SJSA1 (cell line): ENCODE results near the gene PDE6C. TPM values are rescaled to one million over a fixed set of nuclear protein-coding genes. Genes with fewer than 3 reads are reported as not detected.
A peak's percentile ranks its signal among the peaks of the same experiment; 100 is the strongest.
"Not testable (repeated sequence)": the region's sequence is repeated elsewhere in the genome, so short reads cannot be mapped to it uniquely, and the experiment has no call there.

Experiments used
- DNase-seq, 2 experiments: peaks; one replicate each; pipeline ENCODE4 v3.0.0-alpha.2; 2015 to 2020; ENCODE audit warnings: low spot score in 2 of 2, low read depth in 1 of 2
- H3K27ac ChIP-seq: fragments of 250-450 bp; sonication (Bioruptor Pico); 2 replicates; pipeline ENCODE4 v1.5.1; 2020; ENCODE audit warnings: mild to moderate bottlenecking, moderate library complexity
- H3K27me3 ChIP-seq: fragments of 250-450 bp; sonication (Bioruptor Pico); replicated peaks from 2 replicates; pipeline ENCODE4 v1.5.1; 2020; ENCODE audit warnings: mild to moderate bottlenecking, moderate library complexity
- H3K36me3 ChIP-seq: fragments of 250-450 bp; sonication (Bioruptor Pico); 2 replicates; pipeline ENCODE4 v1.5.1; 2020; ENCODE audit warnings: mild to moderate bottlenecking
- H3K4me1 ChIP-seq: fragments of 250-450 bp; sonication (Bioruptor Pico); replicated peaks from 2 replicates; pipeline ENCODE4 v1.6.1; 2021; ENCODE audit warnings: mild to moderate bottlenecking
- H3K4me3 ChIP-seq: fragments of 250-450 bp; sonication (Bioruptor Pico); 2 replicates; pipeline ENCODE4 v1.5.1; 2020; ENCODE audit warnings: mild to moderate bottlenecking
- H3K9me3 ChIP-seq: fragments of 250-450 bp; sonication (Bioruptor Pico); replicated peaks from 2 replicates; pipeline ENCODE4 v1.5.1; 2020; ENCODE audit warnings: mild to moderate bottlenecking
- total RNA-seq: library from RNA; depleted of rRNA; stranded (reverse); fragments of >200 nt; shearing (Covaris generic); gene quantifications from 2 replicates; pipeline ENCODE4 v1.2.3, GENCODE V29; 2014

PDE6C gene
- total RNA-seq, 1 experiment from 2014 or later: not detected

GRCh38 chr10:93672022-93672678, 59.8 kb downstream of the PDE6C start:
- H3K4me3 ChIP-seq: no peak overlapping the region
- no peak overlapping the region for H3K27ac ChIP-seq
- no peaks in the 10 kb centered on the region for H3K27me3 ChIP-seq
- no peak for DNase-seq
- H3K36me3 ChIP-seq: peaks cover 37% of the 10 kb centered on the region
- H3K9me3 ChIP-seq: no peaks in the 10 kb centered on the region
- no peaks in the 10 kb centered on the region for H3K4me1 ChIP-seq

GRCh38 chr10:93672890-93673289, 60.6 kb downstream of the PDE6C start:
- no peak for DNase-seq
- no peaks in the 10 kb centered on the region for H3K9me3 ChIP-seq
- H3K4me3 ChIP-seq: no peak overlapping the region
- H3K27me3 ChIP-seq: no peaks in the 10 kb centered on the region
- peaks cover 41% of the 10 kb centered on the region for H3K36me3 ChIP-seq
- no peaks in the 10 kb centered on the region for H3K4me1 ChIP-seq
- H3K27ac ChIP-seq: no peak overlapping the region

DNA sequence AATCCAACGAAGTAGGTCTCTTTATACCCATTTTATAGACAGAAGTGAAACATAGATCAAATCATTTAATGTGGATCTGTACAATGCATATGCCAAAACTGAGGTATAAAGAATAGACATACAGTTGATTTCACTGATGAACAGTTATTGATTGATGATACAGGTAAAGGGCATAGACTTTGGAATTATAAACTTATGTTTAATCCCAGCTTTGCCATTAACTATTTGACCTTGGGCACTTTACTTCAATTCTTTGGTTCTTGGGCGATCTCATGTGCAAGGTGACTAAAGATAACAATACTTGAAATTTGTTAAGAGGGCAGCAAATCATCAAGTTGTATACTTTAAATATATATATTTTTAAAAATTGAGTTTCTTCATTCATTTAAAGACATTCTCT, 61.5 kb downstream of the PDE6C start:
- H3K9me3 ChIP-seq: no peaks in the 10 kb centered on the region
- peaks cover 41% of the 10 kb centered on the region for H3K36me3 ChIP-seq
- no peaks in the 10 kb centered on the region for H3K4me1 ChIP-seq
- H3K27ac ChIP-seq: no peak overlapping the region
- H3K27me3 ChIP-seq: no peaks in the 10 kb centered on the region
- H3K4me3 ChIP-seq: no peak overlapping the region
- no peak for DNase-seq

DNA sequence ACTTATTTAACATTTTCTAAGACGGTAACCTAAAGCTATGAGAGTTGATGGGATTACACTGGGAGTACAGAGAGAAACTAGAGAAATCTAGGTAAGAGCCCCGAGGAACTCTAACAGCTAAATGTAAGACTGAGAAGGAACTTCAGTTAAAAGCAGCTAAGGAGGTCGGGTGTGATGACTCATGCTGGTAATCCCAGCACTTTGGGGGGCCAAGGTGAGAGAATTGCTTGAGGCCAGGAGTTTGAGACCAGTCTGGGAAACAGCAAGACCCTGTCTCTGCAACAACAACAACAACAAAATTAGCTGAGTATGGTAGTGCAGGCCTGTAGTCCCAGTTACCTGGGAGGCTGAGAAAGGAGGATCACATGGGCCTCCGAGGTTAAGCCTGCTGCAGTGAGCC, 66.0 kb downstream of the PDE6C start:
- Histone ChIP-seq H3K4me3 (no peak overlapping the region), H3K27ac (no peak overlapping the region), H3K36me3 (peaks cover 32% of the 10 kb centered on the region), H3K4me1 (no peaks in the 10 kb centered on the region), H3K27me3 (no peaks in the 10 kb centered on the region), H3K9me3 (no peaks in the 10 kb centered on the region)
- DNase-seq: no peak

DNA sequence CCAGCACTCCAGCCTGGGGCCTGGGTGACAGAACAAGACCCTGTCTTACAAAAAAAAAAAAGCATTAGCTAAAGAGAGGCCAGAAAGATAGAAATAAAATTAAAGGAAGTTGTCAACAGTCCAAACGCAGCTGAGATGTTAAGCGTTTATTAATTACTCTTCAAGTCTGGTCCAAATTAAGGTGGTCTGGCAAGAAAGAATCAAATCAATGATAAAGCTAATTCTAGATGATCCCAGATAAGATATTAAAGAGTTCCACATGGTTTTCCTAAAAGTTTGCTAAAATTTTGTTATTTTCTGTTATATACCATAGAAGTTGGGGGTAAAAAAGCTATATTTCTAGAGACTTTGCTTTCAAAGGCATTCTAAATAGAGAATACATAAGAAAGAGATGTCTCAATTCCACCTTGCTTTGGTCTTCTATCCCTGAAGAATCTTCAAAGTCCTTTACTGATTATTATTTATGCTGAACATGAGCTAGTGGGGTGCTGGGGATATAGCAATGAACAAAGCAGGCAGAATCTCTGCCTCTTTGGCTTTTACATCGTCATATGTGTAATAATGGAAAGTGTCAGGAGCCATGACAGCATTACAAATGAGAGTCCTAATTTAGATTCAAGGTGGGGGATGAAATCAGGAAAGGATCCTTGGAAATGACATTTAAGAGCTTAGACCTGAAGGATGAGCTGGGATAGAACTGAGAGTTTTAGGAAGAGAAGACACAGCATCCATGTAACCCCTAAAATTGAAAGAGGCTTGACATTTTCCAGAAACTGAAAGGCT, 66.7 kb downstream of the PDE6C start:
- Histone ChIP-seq H3K9me3 (no peaks in the 10 kb centered on the region), H3K4me3 (no peak overlapping the region), H3K27me3 (no peaks in the 10 kb centered on the region), H3K4me1 (no peaks in the 10 kb centered on the region), H3K36me3 (peaks cover 31% of the 10 kb centered on the region), H3K27ac (no peak overlapping the region)
- DNase-seq: no peak

GRCh38 chr10:93680412-93681047, 68.2 kb downstream of the PDE6C start:
- Histone ChIP-seq H3K27me3 (no peaks in the 10 kb centered on the region), H3K4me3 (no peak overlapping the region), H3K9me3 (no peaks in the 10 kb centered on the region), H3K4me1 (no peaks in the 10 kb centered on the region), H3K36me3 (peaks cover 27% of the 10 kb centered on the region), H3K27ac (no peak overlapping the region)
- DNase-seq: peak in 1 of 2 experiments; percentile 43

GRCh38 chr10:93687737-93688136, 75.4 kb downstream of the PDE6C start:
- Histone ChIP-seq H3K27me3 (no peaks in the 10 kb centered on the region), H3K4me1 (no peaks in the 10 kb centered on the region), H3K27ac (no peak overlapping the region), H3K4me3 (no peak overlapping the region), H3K36me3 (peaks cover 13% of the 10 kb centered on the region), H3K9me3 (no peaks in the 10 kb centered on the region)
- DNase-seq: no peak

DNA sequence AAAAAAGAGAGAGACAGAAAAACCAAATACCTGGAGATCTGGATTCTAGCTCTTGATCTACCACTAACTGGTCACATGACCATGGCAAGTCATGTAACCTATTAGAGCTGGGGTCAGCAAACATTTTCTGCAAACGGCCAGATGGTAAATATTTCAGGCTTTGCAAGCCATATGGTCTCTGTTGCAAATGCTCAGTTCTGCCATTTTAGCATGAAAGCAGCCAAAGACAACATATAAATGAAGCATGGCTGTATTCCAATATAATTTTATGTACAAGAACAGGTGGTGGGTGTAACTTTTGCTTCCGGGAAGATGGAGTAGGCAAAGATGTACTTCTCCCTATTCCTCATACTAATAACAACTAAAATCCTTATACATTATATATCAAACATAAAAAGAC, 83.4 kb downstream of the PDE6C start:
- DNase-seq: no peak
- Histone ChIP-seq H3K4me1 (no peaks in the 10 kb centered on the region), H3K27me3 (no peaks in the 10 kb centered on the region), H3K9me3 (no peaks in the 10 kb centered on the region), H3K27ac (no peak overlapping the region), H3K4me3 (no peak overlapping the region), H3K36me3 (peaks cover 52% of the 10 kb centered on the region)

DNA sequence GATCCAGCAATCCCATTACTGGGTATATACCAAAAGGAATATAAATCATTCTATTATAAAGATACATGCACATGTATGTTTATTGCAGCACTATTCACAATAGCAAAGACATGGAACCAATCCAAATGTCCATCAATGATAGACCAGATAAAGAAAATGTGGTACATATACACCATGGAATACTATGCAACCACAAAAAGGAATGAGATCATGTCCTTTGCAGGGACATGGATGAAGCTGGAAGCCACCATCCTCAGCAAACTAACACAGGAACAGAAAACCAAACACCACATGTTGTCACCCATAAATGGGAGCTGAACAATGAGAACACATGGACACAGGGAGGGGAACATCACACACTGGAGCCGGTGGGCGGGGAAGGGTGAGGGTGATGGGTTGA, 84.2 kb downstream of the PDE6C start:
- not testable (repeated sequence) for H3K27ac ChIP-seq, H3K27me3 ChIP-seq, H3K4me1 ChIP-seq, DNase-seq, H3K9me3 ChIP-seq, H3K4me3 ChIP-seq
- peaks cover 46% of the 10 kb centered on the region for H3K36me3 ChIP-seq

DNA sequence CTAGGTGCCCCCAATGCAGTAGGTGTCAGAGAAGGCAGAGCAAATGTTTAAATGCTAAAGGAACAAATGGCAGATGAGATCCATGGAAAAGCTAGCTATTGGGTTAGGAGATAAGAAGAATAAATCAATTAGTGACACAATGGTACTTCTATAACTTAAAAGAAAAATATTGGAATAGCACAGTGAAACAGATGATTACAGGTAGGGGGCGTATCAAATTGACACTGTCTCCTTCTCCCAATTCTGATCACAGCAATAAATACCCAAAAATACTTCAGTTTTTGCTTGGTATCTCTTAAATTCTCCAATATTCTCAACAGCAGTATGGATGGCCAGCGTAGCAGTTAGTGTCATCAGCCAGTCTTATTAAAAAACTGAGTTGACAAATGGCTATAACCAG, 84.9 kb downstream of the PDE6C start:
- Histone ChIP-seq H3K27ac (no peak overlapping the region), H3K4me1 (peaks cover 6% of the 10 kb centered on the region; the same call in 1 of the 2 replicates), H3K27me3 (no peaks in the 10 kb centered on the region), H3K36me3 (peaks cover 42% of the 10 kb centered on the region), H3K9me3 (no peaks in the 10 kb centered on the region), H3K4me3 (no peak overlapping the region)
- DNase-seq: no peak

DNA sequence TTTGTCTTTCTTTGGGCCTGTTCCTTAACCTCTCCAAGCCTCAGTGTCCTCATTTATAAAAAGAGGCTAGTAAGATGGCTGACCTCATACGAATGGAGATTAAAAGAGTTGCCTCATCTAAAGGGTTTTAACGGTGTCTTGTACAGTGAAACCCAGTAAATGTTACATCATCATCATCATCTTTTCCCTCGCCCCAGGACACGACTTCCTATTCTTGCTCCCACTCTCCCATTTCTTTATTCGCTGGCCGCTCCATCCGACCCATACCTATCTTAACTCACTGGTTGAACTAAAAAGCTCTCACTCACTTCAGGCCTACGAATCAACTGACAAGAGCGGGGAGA, 89.5 kb downstream of the PDE6C start:
- no peak for DNase-seq
- Histone ChIP-seq H3K4me1 (peaks cover 9% of the 10 kb centered on the region), H3K27me3 (no peaks in the 10 kb centered on the region), H3K36me3 (peaks cover 19% of the 10 kb centered on the region), H3K27ac (peak overlapping the region; percentile 45), H3K9me3 (no peaks in the 10 kb centered on the region), H3K4me3 (peak overlapping the region; percentile 42)

DNA sequence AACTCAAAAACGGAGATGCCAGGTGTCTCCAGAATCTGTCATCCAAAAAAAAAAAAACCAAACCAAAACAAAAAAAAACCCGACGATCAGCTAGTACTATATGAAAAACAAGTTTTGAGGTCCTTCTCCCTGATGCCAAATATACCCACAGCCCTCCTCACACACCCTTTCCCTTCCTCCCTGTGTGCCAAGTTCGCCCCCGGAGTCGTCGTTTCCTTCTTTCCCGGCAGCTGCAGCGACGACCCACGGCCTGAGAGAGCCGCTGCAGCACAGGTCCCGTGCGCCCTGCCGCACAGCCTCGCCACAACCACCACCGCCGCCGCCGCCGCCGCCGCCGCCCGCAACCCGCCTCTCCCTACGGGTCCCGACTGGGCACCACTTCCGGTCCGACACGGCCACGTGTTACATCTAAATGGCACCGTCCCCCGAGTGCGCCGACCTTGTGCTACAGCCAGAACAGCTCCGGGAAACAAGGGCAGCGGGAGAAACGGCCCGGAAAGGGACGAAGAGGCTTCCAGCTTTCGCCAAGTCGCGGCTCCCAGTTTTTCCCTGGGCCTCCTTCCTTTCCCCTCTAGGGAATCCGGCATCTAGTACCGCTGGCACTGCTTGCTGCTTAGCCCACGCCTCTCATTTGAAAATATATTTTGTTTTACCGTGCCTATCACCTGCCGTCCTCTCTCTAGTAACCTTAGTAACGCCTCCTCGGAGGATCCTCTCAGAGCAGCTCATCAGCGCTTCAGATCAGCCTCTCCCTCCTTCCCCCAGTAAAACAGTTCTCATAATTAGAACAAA, 90.1 kb downstream of the PDE6C start, which contains the start of gene FRA10AC1:
FRA10AC1 (minus strand) TSS at position 383 of the 792 bp plus-strand sequence. CDS start 2,486 bp downstream, outside the sequence.
- peaks cover 9% of the 10 kb centered on the region for H3K4me1 ChIP-seq
- peak within 1 kb of the TSS; percentile 42 for H3K4me3 ChIP-seq
- no peaks in the 10 kb centered on the region for H3K9me3 ChIP-seq
- H3K27ac ChIP-seq: peak within 1 kb of the TSS; percentile 45
- peaks cover 15% of the 10 kb centered on the region for H3K36me3 ChIP-seq
- H3K27me3 ChIP-seq: no peaks in the 10 kb centered on the region
- peak; percentile 91 to 94 for DNase-seq

- H3K27ac ChIP-seq: peak overlapping the region; percentile 36
- H3K36me3 ChIP-seq: peaks cover 11% of the 10 kb centered on the region
- H3K9me3 ChIP-seq: no peaks in the 10 kb centered on the region
- H3K27me3 ChIP-seq: no peaks in the 10 kb centered on the region
- H3K4me1 ChIP-seq: peaks cover 9% of the 10 kb centered on the region
- DNase-seq: no peak
- H3K4me3 ChIP-seq: peak overlapping the region; percentile 42
Observed at GRCh38 chr10:93703066-93703465, 90.7 kb downstream of the PDE6C start.
